Femur (tissue), 1 donor: ENCODE results near the gene TVP23B.
A peak's percentile ranks its signal among the peaks of the same experiment; 100 is the strongest.
"Not testable (repeated sequence)": the region's sequence is repeated elsewhere in the genome, so short reads cannot be mapped to it uniquely, and the experiment has no call there.

Experiments
- DNase-seq: peaks from one replicate; pipeline ENCODE4 v3.0.0-alpha.2; 2017

Gene TVP23B

DNA sequence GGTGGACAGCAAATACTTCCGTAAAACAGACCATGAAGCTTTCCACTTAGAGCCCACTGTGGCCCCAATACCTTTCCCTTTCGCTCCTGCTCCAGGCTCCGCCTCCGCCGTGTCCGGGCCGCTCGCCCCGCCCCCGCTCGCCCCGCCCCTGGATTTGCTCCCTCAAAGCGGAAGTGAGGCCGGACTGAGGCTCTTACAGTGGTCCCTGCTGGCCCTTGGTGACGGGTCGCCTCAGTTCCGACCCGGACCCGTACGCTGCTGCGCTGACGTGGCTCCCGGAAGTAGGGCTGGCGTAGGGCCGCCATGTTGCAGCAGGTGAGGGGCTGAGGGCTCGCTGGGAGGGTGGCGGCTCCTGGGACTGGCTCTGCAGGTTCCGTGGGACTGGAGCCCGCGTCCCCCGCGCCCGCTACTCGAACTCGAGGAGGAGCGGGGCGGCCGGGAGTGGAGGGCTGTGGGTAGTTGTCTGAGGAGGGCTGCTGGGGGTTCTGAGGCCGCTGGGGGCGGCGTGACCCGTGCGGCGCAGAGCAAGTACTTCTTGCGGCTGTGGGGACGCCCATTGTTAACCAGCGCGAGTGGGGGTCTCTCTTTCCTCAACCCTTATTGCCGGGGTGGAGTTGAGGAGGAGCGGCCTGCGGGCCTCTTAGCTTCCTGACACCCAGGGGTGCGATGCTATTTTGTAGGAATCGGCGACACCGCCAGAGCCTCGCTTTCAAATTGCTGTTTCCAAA is at the start of gene TVP23B:
Gene TVP23B (plus strand): TSS at position 193 of the 728 bp plus-strand sequence. CDS start 111 bp downstream, at position 304.
- DNase-seq = peak; percentile 97

DNA sequence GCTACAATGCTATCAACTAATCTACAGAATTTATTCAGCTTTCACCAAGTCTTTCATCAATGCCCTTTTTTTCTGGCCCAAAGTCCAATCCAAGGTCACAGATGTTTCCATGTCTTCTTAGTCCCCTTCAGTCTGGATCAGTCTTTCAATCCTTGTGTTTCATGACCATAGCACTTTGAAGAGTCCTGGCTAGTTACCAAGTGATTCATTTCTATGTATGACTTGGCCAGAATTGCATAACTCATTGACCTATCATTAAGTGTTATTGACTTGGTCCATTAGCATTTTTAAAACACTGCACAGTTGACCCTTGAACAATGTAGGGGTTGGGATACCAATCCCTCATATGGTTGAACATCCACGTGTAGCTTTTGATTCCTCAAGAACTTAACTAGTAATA is 48.5 kb upstream of the TVP23B start:
- not testable (repeated sequence) for DNase-seq

DNA sequence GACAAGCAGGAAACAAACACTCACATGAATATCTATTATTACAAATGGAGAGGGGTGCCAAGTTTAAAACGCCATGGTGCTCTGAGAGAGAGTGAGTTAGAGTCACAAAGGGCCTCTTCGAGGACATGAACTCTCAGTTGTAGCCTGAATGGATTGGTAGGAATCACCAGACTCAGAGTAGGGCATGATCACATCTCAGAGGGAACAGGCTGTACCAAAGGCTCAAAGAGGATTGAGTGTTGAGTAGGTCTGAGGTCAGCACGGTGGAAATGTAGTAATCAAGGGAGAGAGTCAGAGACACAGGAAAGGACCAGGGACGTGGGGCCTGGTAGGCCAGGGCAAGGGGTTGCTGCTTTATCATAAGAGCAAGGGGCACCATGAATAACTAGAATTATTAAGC is 47.6 kb upstream of the TVP23B start:
- DNase-seq = not testable (repeated sequence)

DNA sequence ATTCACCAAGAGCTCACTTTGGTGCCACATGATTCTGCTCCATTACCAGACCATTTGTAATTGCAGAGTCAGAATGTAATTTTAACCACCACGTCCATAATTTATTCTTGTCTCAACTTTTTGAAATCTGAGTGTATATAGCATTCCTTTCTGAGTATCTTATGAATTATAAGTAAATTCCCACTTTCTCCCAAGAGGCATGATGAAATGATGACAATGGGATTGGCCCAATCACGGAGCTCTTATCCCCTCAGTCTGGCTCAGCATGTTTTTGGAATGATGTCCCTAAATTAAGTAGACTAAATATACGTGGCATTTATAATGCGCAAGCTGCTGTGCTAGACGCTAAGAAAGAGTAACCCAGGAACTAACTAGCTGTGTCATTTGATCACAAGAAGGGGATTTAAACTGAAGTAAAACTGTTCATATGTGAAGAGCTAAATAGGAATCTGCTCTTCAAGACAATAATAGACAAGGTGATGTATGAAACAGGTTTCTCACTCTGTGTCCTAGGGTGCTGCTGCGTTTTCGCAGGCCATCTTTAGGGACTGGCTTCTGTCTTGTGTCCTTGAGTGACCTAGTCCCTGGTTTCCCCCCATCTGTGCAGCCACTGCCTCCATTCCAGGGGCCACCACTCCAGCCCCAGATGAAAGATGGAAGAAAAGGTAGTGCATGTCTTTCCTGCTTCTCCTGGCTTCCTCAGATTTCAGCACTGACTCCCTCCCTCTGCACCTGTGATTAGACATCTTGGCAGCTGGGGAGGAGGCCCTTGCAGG is 41.2 kb upstream of the TVP23B start:
- not testable (repeated sequence) for DNase-seq

DNA sequence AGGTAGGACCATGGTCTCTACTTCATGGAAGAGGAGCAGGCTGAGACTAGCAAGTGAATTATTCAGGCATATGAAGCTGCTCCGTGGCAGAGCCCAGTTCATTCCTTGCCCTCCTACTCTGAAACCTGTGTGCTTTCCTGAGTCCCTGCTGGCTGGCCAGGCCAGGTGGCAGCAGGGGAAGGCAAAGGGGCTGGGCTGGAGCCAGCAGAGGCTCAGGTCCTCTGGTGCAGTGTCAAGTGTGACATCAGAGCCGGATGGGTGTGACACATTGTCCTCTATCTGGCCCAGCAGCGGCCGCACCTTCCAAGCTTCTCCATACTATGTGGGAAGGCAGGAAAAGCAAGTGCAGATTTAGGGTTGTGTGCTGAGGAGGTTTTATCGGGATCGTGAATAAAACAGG is 39.8 kb upstream of the TVP23B start:
- DNase-seq = not testable (repeated sequence)

DNA sequence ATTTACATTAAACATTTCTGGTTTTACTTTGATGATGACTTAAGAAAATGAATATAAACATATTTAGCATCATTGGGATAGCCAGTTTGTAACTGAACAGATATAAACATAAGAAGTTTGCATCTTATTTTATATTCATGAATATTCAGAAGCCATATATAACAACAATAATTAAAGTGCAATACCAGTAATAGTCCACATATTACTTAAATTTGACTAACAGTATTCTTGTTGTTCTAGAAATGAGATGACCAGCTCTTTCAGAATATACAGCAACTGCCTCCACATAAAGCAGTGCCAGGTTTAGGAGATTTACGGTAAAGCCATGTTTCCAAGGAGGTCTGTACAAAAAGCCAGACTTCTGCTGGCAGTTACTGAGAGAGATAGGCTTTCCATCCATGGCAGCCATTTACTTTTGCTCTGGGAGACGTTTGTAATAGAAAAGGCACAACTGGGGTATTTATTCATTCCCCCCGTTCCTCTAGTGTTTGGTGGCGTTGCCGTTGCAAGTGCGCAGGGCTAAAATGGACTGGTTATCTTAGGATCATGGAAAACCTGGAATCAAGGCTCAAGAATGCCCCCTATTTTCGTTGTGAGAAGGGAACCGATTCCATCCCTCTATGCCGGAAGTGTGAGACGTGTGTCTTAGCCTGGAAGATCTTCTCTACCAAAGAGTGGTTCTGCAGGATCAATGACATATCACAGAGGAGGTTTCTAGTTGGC is 37.1 kb upstream of the TVP23B start, which contains the start of gene FBXW10:
Gene FBXW10 (plus strand): TSS at position 356 of the 723 bp plus-strand sequence. CDS start 191 bp downstream, at position 547.
- DNase-seq = not testable (repeated sequence)

DNA sequence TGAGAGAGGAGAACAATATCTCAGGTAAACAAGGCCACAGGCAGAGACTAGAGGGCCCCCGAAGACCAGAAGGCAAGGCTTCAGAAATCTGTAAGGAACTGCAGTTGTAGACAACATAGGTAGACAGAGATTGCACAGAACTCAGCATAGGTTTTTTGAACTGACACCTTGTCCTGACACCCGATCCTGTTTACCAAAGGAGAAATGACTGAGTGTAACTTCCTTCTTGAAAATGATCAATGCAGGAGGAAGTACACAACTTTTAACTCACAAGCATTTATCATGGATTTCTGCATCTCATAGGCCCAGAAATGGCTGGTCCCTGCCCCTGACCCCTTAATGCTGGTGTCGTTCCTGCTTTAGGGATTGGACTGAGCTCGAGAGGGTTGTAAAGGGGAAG is 36.3 kb upstream of the TVP23B start:
- not testable (repeated sequence) for DNase-seq

DNA sequence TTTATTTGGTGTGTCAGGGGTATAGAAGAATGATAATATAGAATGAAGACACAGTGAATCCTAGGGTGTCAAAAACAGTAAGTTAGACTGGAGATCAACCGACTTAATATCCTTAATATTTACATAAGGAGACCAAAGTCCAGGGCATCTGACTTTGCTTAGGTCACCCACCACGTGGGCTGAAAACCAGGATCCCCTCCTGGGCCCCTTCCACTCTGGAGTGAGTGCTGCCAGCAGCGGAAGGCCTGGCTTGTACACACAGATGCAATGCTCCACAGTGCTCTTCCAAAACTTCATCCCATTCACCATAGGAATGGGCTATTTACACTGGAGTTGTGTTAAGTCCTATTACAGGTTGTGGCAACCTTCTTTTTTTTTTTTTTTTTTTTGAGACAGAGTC is 34.4 kb upstream of the TVP23B start:
- peak; percentile 22 for DNase-seq

DNA sequence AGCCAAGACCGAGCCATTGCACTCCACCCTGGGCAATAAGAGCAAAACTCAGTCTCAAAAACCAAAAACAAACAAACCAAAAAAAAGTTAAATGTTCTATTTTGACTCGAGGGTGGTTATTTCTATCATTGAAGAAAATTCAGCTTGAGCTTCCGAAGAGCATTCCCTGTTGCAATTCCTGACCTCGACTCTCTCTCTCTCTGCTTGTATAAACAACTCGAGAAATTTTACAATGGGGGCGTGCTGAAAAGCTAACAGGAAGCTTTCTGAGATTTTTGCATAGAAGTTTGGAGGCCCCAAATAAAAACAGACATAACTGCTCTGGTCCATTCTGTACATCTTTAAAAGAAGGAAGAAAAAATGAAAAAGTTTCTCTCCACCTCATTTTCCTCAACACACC is 33.5 kb upstream of the TVP23B start:
- DNase-seq = not testable (repeated sequence)

DNA sequence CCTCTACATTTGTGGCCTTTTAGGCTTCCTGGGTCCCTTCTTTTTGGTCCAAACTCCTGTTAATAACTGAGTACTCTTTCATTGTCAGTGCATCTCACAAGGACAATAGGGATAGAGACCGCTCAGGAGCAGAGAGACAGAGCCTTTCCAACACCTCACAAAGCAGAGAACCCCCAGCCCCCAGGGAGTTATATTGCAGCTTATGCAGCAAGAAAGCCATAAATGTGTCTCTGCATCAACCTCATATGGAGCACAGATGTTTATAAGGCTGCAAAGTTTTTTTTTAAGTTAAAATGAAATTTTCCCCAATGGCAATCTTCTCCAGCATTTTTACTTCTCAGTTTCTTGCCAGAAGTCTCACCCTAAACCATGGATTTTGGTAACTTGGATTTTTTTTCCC is 30.7 kb upstream of the TVP23B start:
- DNase-seq = not testable (repeated sequence)

DNA sequence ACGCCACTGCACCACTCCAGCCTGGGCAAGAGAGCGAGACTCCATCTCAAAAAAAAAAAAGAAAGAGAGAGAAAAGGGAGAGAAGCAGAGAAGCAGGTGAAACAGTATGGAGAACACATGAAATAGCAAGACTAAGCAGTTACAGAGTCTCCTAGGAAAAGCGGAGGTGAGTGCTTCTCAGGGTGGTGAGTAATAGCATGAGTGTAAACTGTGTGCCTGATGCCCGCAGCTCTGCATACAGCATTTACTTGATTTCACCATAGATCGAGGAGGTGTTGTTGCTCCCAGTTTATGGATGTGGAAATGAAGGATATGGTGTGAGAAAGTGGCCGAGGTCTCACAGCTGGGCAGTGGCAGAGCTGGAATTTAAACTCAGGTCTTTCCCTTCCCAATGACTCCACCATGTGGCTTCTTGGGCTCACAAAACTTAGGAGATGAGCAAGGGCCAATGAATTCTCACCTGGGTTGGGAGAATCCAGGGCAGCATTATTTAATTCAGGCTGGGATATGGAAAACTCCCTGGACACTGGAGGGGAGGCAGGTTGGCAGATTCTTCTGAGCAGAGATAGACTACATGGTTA is 27.1 kb upstream of the TVP23B start:
- not testable (repeated sequence) for DNase-seq

DNA sequence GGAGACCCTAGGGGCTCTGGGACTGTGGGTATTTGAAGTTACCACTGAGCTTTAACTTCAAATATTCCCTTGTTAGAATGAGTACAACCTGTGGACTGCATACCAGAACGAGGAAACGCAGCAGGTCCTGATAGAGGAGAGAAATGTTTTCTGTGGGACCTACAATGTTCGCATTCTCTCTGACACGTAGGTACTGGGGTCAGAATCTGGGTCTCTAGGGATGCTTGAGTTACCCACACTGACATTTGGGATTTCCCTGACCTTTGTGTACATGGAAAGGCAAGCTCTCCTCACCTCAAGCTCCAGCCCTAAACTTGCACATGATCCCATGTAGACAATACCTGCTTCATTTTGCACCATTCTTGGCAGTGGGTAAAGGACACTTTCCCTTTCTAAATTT is 25.0 kb upstream of the TVP23B start:
- DNase-seq = not testable (repeated sequence)

DNA sequence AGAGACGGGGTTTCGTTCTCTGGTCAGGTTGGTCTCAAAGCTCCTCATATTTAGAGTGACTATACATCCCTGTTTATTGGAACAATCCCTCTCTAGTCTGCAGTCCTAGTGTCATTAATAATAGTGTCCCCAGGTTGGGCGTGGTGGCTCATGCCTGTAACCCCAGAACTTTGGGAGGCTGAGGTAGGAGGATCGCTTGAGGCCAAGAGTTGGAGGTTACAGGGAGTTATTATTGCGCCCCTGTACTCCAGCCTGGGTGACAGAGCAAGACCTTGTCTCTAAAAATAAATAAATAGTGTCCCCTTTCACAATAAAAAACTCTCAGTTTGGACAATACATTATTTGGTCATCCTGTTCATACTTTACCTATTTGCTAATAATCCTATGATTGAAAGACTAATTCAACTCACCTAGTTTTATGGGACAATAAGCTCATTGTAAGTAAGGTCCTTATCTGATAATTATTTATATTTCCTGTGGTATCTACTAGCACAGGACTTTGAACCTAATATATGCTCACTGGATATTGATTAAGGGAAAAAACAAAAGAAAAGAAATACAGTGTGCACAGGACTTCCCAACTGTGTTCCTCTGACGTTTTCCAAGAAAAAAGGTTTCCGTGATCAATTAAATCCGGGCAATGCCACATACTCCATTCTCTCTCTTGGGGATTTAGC is 23.5 kb upstream of the TVP23B start:
- DNase-seq = not testable (repeated sequence)

DNA sequence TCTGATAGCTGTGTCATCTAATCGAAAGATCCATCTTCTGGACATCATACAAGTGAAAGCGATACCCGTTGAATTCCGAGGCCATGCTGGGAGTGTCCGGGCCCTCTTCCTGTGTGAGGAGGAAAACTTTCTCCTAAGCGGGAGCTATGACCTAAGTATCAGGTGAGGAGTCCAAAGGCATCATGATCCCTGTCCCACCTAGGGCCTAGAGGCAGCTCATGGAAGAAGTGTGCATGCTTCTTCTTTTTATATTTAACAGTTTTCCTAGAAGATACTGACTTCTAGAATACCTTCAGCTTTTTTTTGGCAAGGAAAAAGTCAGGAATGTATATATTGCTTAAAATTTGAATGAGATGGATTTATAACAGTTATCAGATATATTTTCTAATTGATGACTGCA is 22.6 kb upstream of the TVP23B start:
- DNase-seq = not testable (repeated sequence)

DNA sequence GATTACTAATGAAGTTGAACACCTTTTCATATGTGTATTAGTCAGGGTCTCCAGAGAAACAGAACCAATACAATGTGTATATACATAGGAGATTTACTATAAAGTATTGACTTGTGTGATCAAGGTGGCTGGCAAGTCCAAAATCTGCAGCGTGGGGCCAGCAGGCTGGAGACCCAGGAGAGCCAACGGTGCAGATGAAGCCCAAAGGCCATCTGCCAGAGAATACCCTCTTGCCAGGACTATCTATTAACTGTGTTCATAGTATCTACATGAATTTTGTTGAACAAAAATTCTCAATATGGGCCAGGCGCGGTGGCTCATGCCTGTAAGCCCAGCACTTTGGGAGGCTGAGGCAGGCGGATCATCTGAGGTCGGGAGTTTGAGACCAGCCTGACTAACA is 20.8 kb upstream of the TVP23B start:
- DNase-seq = not testable (repeated sequence)

DNA sequence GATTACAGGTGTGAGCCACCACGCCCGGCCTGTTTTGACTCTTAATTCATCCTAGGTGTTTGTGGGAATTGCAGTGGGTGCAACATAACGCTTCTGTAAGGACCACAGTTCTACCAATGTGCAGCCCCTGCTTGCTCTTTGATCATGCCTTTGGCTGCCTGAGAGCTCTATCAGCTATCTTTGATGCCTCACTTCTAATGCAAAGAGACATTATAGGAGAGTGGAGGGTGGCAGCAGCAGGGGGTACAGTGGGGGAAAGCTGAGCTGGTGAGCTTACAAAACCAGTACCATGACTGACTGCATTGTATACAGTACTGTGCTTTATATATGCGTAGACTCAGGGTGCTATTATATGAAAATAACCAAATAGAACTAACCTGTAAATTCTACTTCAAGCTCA is 10.4 kb upstream of the TVP23B start:
- not testable (repeated sequence) for DNase-seq

DNA sequence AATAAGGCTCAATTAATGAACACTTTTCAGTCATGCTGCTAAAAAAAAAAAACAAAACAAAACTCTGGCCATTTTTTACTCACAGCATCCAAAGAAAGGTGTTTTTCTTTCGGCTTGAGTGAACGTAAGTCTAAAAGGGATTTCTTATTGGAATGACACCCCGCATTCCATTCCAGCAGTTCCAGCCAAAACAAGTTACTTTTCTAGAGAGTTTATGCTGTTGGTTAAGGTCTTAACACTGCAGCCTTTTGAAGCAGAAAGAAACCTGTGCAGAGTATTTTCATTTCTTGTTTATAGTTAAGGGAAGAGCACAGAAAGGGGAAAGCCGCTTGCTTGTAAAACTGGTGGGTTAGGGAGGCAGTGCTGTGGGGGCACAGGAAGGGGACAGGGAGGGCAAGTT is 9.9 kb upstream of the TVP23B start:
- DNase-seq = not testable (repeated sequence)

DNA sequence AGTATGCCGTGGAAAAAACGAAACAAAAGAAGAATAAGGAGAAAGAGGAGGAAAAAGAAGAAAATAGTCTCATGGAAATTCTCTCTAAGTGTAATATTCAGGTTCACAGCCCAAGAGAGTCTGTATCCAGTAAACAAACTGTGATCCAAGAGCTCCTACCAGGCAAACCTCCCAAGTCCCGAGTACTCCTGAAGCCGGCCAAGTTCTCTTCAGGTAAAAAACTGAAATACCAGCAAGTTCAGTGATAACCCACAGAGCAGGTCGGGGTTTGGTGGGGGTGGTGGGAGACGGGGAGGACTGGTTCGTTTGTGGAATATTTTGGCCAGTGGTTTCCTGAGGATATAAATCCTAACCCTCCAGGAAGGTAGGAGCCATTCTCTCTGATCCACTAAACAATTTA is 8.5 kb upstream of the TVP23B start:
- no peak for DNase-seq

DNA sequence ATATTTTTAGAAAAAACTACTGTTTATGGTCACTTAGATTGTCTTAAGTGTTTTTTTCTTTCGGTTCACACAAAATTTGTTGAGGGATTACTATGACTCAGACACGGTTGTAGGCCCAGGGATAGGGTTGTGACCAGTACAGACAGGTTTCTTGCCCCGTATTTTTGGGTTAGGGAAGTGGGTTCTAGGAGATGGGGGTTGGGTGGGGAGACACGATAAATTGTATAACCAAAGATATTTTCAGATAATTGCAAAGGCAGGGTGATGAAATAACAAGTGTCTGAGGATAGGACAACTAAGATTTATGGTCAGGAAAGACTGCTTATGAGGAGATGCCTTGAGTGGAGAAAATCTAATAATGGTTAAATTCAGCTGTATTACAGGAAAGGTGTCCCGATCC is 822 bp downstream of the TVP23B start:
- DNase-seq = not testable (repeated sequence)

DNA sequence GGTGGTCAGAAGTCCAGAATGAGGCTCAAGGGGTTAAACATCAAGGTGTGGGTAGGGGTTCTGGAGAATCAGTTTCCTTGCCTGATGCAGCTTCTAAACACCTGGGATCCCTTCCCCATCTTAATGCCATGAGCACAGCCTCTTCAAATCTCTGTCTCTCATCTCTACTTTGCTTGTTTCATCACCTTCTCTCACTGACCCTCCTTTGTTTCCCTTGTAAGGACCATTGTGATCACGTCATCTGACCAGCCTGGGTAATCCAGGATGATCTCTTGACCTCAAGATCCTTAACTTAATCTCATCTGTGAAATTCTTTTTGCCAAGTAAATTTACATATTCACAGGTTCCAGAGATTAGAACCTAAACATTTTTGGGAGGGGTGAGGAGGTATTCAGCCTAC is 5.0 kb downstream of the TVP23B start:
- not testable (repeated sequence) for DNase-seq

DNA sequence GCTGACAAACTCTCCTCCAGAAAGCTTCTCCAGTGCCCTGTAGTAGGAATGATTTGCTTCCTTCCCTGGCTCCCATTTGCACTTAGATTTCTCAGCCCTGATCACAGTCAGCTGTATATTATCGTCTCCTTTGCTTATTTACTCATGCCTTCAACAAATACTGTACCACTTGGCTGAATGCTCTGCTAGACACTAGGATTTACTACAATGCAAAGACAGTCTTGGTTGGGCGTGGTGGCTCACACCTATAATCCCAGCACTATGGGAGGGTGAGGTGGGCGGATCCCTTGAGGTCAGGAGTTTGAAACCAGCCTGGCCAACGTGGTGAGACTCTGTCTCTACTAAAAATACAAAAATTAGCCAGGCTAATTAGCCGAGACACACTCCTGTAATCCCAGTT is 5.9 kb downstream of the TVP23B start:
- not testable (repeated sequence) for DNase-seq

DNA sequence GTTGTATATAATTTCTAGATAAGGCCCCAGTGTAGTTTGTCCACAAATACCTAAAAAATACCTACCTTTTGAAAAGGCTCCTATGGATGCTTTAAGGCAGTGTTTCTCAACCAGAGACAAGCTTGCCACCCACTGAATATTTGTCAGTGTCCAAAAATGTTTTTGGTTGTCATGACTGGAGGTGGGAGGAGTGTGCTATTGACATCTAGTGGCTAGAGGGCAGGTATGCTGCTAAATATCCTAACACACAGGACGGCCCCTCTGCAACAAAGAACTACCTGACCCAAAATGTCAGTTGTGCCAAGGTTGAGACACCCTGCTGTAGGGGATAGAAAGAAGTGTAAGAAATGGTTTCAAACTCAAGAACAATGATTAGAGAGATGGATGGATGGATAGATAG is 10.4 kb downstream of the TVP23B start:
- not testable (repeated sequence) for DNase-seq
